Measurements from ENCODE around the gene NAP1L5.

DNA sequence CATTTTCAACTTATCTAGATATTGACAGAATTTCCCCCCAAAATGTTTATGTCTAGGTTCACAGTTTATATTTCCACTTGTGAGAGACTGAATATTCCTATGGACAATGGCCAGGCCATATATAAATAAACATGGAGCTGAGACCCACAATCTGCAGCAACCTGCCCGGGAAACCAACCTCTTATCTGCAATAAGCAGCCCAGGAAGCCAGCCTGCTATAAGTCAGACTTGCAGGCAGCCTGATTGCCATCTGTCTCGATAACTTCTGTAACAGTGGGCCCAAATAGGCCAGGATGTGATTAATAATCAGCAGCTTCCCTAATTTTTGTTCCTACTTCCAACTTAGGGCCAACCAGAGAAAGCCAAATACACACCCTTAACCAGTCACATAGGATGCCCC, 5.2 kb upstream of the NAP1L5 start:
- TF ChIP-seq, protein P1, sequence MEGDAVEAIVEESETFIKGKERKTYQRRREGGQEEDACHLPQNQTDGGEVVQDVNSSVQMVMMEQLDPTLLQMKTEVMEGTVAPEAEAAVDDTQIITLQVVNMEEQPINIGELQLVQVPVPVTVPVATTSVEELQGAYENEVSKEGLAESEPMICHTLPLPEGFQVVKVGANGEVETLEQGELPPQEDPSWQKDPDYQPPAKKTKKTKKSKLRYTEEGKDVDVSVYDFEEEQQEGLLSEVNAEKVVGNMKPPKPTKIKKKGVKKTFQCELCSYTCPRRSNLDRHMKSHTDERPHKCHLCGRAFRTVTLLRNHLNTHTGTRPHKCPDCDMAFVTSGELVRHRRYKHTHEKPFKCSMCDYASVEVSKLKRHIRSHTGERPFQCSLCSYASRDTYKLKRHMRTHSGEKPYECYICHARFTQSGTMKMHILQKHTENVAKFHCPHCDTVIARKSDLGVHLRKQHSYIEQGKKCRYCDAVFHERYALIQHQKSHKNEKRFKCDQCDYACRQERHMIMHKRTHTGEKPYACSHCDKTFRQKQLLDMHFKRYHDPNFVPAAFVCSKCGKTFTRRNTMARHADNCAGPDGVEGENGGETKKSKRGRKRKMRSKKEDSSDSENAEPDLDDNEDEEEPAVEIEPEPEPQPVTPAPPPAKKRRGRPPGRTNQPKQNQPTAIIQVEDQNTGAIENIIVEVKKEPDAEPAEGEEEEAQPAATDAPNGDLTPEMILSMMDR (IDR thresholded peaks at IDR 0.05): no peak
- no peak for TF ChIP-seq POLR2A (IDR thresholded peaks at IDR 0.05)
